CD8-positive, alpha-beta memory T cell (primary cell): ENCODE measurements around the gene ATOX1. TPM values are rescaled to one million over a fixed set of nuclear protein-coding genes. Genes with fewer than 3 reads are reported as not detected.

Experiments
- CTCF ChIA-PET: fragments of 350-600 bp; sonication (Branson Sonifier 250); formaldehyde crosslinking; loops from one replicate; lab custom pipeline; 2021; ENCODE audit warnings: antibody characterized with exemption; lab: Charles Lee
- POLR2A ChIA-PET: fragments of 350-600 bp; sonication (Branson Sonifier 250); formaldehyde crosslinking; loops from one replicate; lab custom pipeline; 2021; ENCODE audit warnings: antibody characterized with exemption; lab: Charles Lee
- DNase-seq, 5 donors: peaks; one replicate each; pipeline versions ENCODE4 v3.0.0 to v3.0.0-alpha.2; 2020 to 2022; ENCODE audit warnings: mixed read lengths in 1 of 5
- H3K27ac ChIP-seq: one replicate; pipeline ENCODE4 v1.7.0; 2013; ENCODE audit warnings: low read depth, mild to moderate bottlenecking, low read length, moderate library complexity
- H3K27me3 ChIP-seq: 2 replicates; pipeline ENCODE4 v1.7.0; 2013; ENCODE audit warnings: low read length, mild to moderate bottlenecking; ENCODE audit not compliant: insufficient read depth, poor library complexity, severe bottlenecking
- H3K36me3 ChIP-seq: 2 replicates; pipeline ENCODE4 v1.7.0; 2013; ENCODE audit warnings: mild to moderate bottlenecking, low read length, moderate library complexity; ENCODE audit not compliant: insufficient read depth
- H3K4me1 ChIP-seq: 2 replicates; pipeline ENCODE4 v1.7.0; 2013; ENCODE audit warnings: mild to moderate bottlenecking, low read length, moderate library complexity; ENCODE audit not compliant: insufficient read depth
- H3K4me3 ChIP-seq: 2 replicates; pipeline ENCODE4 v1.7.0; 2013; ENCODE audit warnings: mild to moderate bottlenecking, low read length
- H3K9me3 ChIP-seq: 2 replicates; pipeline ENCODE4 v1.7.0; 2013; ENCODE audit warnings: mild to moderate bottlenecking, low read length
- H3K27ac Mint-ChIP-seq, 8 donors: one replicate each; pipeline ENCODE4 v1.8.0; 2020 to 2021; ENCODE audit warnings: mixed read lengths in 8 of 8, mild to moderate bottlenecking in 6 of 8, inconsistent platforms in 3 of 8, moderate library complexity in 3 of 8
- H3K27me3 Mint-ChIP-seq, 2 donors: one replicate each; pipeline ENCODE4 v1.8.0; 2020 to 2021; ENCODE audit warnings: mixed read lengths in 2 of 2, mild to moderate bottlenecking in 1 of 2, moderate library complexity in 1 of 2
- H3K36me3 Mint-ChIP-seq, 3 donors: one replicate each; pipeline ENCODE4 v1.8.0; 2020 to 2021; ENCODE audit warnings: mixed read lengths in 3 of 3, inconsistent platforms in 1 of 3, mild to moderate bottlenecking in 1 of 3
- H3K4me1 Mint-ChIP-seq, 3 donors: one replicate each; pipeline ENCODE4 v1.8.0; 2020 to 2021; ENCODE audit warnings: mixed read lengths in 3 of 3, inconsistent platforms in 1 of 3, mild to moderate bottlenecking in 1 of 3
- H3K4me3 Mint-ChIP-seq, 7 donors: one replicate each; pipeline ENCODE4 v1.8.0; 2020 to 2021; ENCODE audit warnings: mixed read lengths in 7 of 7, mild to moderate bottlenecking in 6 of 7, moderate library complexity in 4 of 7, inconsistent platforms in 2 of 7
- H3K9me3 Mint-ChIP-seq, 5 donors: one replicate each; pipeline ENCODE4 v1.8.0; 2020 to 2022; ENCODE audit warnings: mixed read lengths in 5 of 5, mild to moderate bottlenecking in 3 of 5, moderate library complexity in 2 of 5, inconsistent platforms in 1 of 5
- polyA plus RNA-seq: library from polyadenylated mRNA; unstranded; fragments of 300-500 nt; fragmentation: Illumina TruSeq; gene quantifications from one replicate; pipeline ENCODE4 v1.2.3, GENCODE V29; 2021
- total RNA-seq, 2 experiments: library from RNA; stranded (reverse); gene quantifications; one replicate each; pipeline ENCODE4 v1.2.3, GENCODE V29; 2021

Gene ATOX1
- total and polyA plus RNA-seq, 3 experiments from 2014 or later, result 67.7 to 103 (median 91.0) TPM

- Histone ChIP-seq H3K27me3 (no peaks in the 10 kb centered on the region), H3K27ac (no peak overlapping the region), H3K4me3 (no peak overlapping the region), H3K36me3 (no peaks in the 10 kb centered on the region), H3K4me1 (peaks cover 66% of the 10 kb centered on the region), H3K9me3 (no peaks in the 10 kb centered on the region)
- H3K36me3 Mint-ChIP-seq, result peaks cover 0 to 48% (median 16%) of the 10 kb centered on the region in 3 donors
- H3K27ac Mint-ChIP-seq, result peak overlapping the region in 6 of 8 donors; percentile 15 to 81 (median 59)
- no peaks in the 10 kb centered on the region for H3K9me3 Mint-ChIP-seq
- ChIA-PET POLR2A (no interaction called here), CTCF (no interaction called here)
- no peak for DNase-seq
- peaks cover 70 to 81% (median 78%) of the 10 kb centered on the region in 3 donors for H3K4me1 Mint-ChIP-seq
- H3K4me3 Mint-ChIP-seq, result peak overlapping the region in 6 of 7 donors; percentile 70 to 98 (median 90)
- H3K27me3 Mint-ChIP-seq, result no peaks in the 10 kb centered on the region
These were observed 16.7 kb upstream of the ATOX1 start for GRCh38 chr5:151775025-151775606.

- H3K27ac Mint-ChIP-seq, result peak overlapping the region in 7 of 8 donors; percentile 57 to 95 (median 83)
- H3K27me3 Mint-ChIP-seq, result no peaks in the 10 kb centered on the region
- Histone ChIP-seq H3K9me3 (no peaks in the 10 kb centered on the region), H3K36me3 (no peaks in the 10 kb centered on the region), H3K4me1 (peaks cover 65% of the 10 kb centered on the region), H3K27me3 (no peaks in the 10 kb centered on the region), H3K27ac (peak overlapping the region; percentile 84), H3K4me3 (peak overlapping the region; percentile 86)
- POLR2A ChIA-PET, result interaction anchor here (6.8 kb wide), 1 partner anchor 15 kb away, joined by 81 read pairs; the partner anchor contains the start of gene ATOX1
- peaks cover 0 to 42% (median 13%) of the 10 kb centered on the region in 3 donors for H3K36me3 Mint-ChIP-seq
- no peak for DNase-seq
- H3K4me3 Mint-ChIP-seq, result peak overlapping the region in 6 of 7 donors; percentile 83 to 98 (median 94)
- H3K4me1 Mint-ChIP-seq, result peaks cover 60 to 72% (median 71%) of the 10 kb centered on the region in 3 donors
- CTCF ChIA-PET, result interaction anchor here (1.4 kb wide), 1 partner anchor 17 kb away, joined by 3 read pairs; no protein-coding TSS in a partner anchor
- H3K9me3 Mint-ChIP-seq, result no peaks in the 10 kb centered on the region
These were observed 15.5 kb upstream of the ATOX1 start for GRCh38 chr5:151773951-151774350.

GRCh38 chr5:151772846-151773561, 14.6 kb upstream of the ATOX1 start:
- Mint-ChIP-seq H3K27ac (peak overlapping the region in 7 of 8 donors; percentile 57 to 95 (median 91)), H3K9me3 (no peaks in the 10 kb centered on the region), H3K27me3 (no peaks in the 10 kb centered on the region), H3K36me3 (peaks cover 0 to 33% (median 11%) of the 10 kb centered on the region in 3 donors), H3K4me3 (peak overlapping the region in 6 of 7 donors; percentile 83 to 98 (median 94)), H3K4me1 (peaks cover 51 to 64% (median 63%) of the 10 kb centered on the region in 3 donors)
- CTCF ChIA-PET, result interaction anchor here (0.7 to 2.8 kb wide), 3 partner anchors 12 to 17 kb away, joined by 3 to 14 read pairs (median 4); no protein-coding TSS in a partner anchor
- Histone ChIP-seq H3K9me3 (no peaks in the 10 kb centered on the region), H3K4me1 (peaks cover 57% of the 10 kb centered on the region), H3K36me3 (no peaks in the 10 kb centered on the region), H3K27ac (peak overlapping the region; percentile 84), H3K4me3 (peak overlapping the region; percentile 86), H3K27me3 (no peaks in the 10 kb centered on the region)
- DNase-seq, result peak in 2 of 5 donors; percentile 5 to 14
- POLR2A ChIA-PET, result interaction anchor here (1.9 to 6.8 kb wide), 2 partner anchors 14 to 20 kb away, joined by 7 to 81 read pairs; partner anchors contain the start of gene ATOX1

- DNase-seq, result peak in 4 of 5 donors; percentile 18 to 63 (median 52)
- Histone ChIP-seq H3K27ac (peak overlapping the region; percentile 84), H3K4me3 (peak overlapping the region; percentile 86), H3K9me3 (no peaks in the 10 kb centered on the region), H3K36me3 (no peaks in the 10 kb centered on the region), H3K27me3 (no peaks in the 10 kb centered on the region), H3K4me1 (peaks cover 51% of the 10 kb centered on the region)
- H3K4me1 Mint-ChIP-seq, result peaks cover 43 to 57% (median 55%) of the 10 kb centered on the region in 3 donors
- H3K4me3 Mint-ChIP-seq, result peak overlapping the region in 6 of 7 donors; percentile 83 to 98 (median 94)
- POLR2A ChIA-PET, result interaction anchor here (1.1 to 6.8 kb wide), 8 partner anchors 9 to 1772 kb away, joined by 3 to 81 read pairs (median 6); partner anchors contain the start of genes ATOX1, HMGXB3, RBM22 and TIGD6
- no peaks in the 10 kb centered on the region for H3K9me3 Mint-ChIP-seq
- H3K36me3 Mint-ChIP-seq, result peaks cover 0 to 25% (median 5%) of the 10 kb centered on the region in 3 donors
- peak overlapping the region in 7 of 8 donors; percentile 57 to 95 (median 91) for H3K27ac Mint-ChIP-seq
- H3K27me3 Mint-ChIP-seq, result no peaks in the 10 kb centered on the region
- CTCF ChIA-PET, result interaction anchor here (0.7 to 3.2 kb wide), 5 partner anchors 12 to 22 kb away, joined by 4 to 25 read pairs (median 14); partner anchors contain the start of gene ATOX1
These were observed 13.8 kb upstream of the ATOX1 start for GRCh38 chr5:151772029-151772845.

GRCh38 chr5:151771259-151772028, 13.0 kb upstream of the ATOX1 start, which contains the start of gene G3BP1:
Gene G3BP1, plus strand, starts transcription at chr5:151771954. Its CDS starts 14,667 bp downstream, at chr5:151786621.
- CTCF ChIA-PET, result interaction anchor here (0.7 to 3.2 kb wide), 9 partner anchors 12 to 324 kb away, joined by 3 to 25 read pairs (median 4); partner anchors contain the start of genes ATOX1 and SLC36A1
- POLR2A ChIA-PET, result interaction anchor here (0.8 to 6.8 kb wide), 13 partner anchors 10 to 1771 kb away, joined by 3 to 81 read pairs (median 4); partner anchors contain the start of genes ATOX1, HMGXB3, RBM22 and TIGD6
- Histone ChIP-seq H3K27ac (peak within 1 kb of the TSS; percentile 84), H3K27me3 (no peaks in the 10 kb centered on the region), H3K36me3 (no peaks in the 10 kb centered on the region), H3K9me3 (no peaks in the 10 kb centered on the region), H3K4me3 (peak within 1 kb of the TSS; percentile 86), H3K4me1 (peaks cover 47% of the 10 kb centered on the region)
- Mint-ChIP-seq H3K27ac (peak within 1 kb of the TSS in 7 of 8 donors; percentile 57 to 95 (median 91)), H3K27me3 (no peaks in the 10 kb centered on the region), H3K4me1 (peaks cover 38 to 49% (median 47%) of the 10 kb centered on the region in 3 donors), H3K4me3 (peak within 1 kb of the TSS in 6 of 7 donors; percentile 83 to 98 (median 94)), H3K9me3 (no peaks in the 10 kb centered on the region), H3K36me3 (peaks cover 0 to 19% (median 1%) of the 10 kb centered on the region in 3 donors)
- peak; percentile 98 to 100 (median 100) for DNase-seq

GRCh38 chr5:151770383-151771258, 12.2 kb upstream of the ATOX1 start:
- H3K27ac ChIP-seq, result peak overlapping the region; percentile 84
- Mint-ChIP-seq H3K9me3 (no peaks in the 10 kb centered on the region), H3K27me3 (peaks cover 0 to 1% of the 10 kb centered on the region in 2 donors), H3K4me1 (peaks cover 30 to 41% (median 39%) of the 10 kb centered on the region in 3 donors), H3K4me3 (peak overlapping the region in 2 of 7 donors; percentile 71 to 79), H3K27ac (peak overlapping the region in 4 of 8 donors; percentile 76 to 96 (median 90)), H3K36me3 (peaks cover 0 to 13% (median 0%) of the 10 kb centered on the region in 3 donors)
- POLR2A ChIA-PET, result interaction anchor here (0.6 to 6.8 kb wide), 13 partner anchors 12 to 1770 kb away, joined by 3 to 81 read pairs (median 4); partner anchors contain the start of genes ATOX1, DCTN4, HMGXB3 and RBM22
- H3K4me3 ChIP-seq, result peak overlapping the region; percentile 68
- DNase-seq, result no peak
- CTCF ChIA-PET, result interaction anchor here (0.6 to 3.2 kb wide), 10 partner anchors 11 to 656 kb away, joined by 3 to 25 read pairs (median 4); partner anchors contain the start of genes ATOX1 and SLC36A1
- H3K27me3 ChIP-seq, result no peaks in the 10 kb centered on the region
- H3K9me3 ChIP-seq, result no peaks in the 10 kb centered on the region
- peaks cover 40% of the 10 kb centered on the region for H3K4me1 ChIP-seq
- H3K36me3 ChIP-seq, result no peaks in the 10 kb centered on the region
